ENCODE data around the gene PKHD1.

- TF ChIP-seq POLR2A (IDR thresholded peaks at IDR 0.05), result no peak
- TF ChIP-seq, protein P1, sequence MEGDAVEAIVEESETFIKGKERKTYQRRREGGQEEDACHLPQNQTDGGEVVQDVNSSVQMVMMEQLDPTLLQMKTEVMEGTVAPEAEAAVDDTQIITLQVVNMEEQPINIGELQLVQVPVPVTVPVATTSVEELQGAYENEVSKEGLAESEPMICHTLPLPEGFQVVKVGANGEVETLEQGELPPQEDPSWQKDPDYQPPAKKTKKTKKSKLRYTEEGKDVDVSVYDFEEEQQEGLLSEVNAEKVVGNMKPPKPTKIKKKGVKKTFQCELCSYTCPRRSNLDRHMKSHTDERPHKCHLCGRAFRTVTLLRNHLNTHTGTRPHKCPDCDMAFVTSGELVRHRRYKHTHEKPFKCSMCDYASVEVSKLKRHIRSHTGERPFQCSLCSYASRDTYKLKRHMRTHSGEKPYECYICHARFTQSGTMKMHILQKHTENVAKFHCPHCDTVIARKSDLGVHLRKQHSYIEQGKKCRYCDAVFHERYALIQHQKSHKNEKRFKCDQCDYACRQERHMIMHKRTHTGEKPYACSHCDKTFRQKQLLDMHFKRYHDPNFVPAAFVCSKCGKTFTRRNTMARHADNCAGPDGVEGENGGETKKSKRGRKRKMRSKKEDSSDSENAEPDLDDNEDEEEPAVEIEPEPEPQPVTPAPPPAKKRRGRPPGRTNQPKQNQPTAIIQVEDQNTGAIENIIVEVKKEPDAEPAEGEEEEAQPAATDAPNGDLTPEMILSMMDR (IDR thresholded peaks at IDR 0.05), result no peak
These were observed 195.6 kb downstream of the PKHD1 start for GRCh38 chr6:51891784-51892183.
